ENCODE results near the gene ADAMTS17.

DNA sequence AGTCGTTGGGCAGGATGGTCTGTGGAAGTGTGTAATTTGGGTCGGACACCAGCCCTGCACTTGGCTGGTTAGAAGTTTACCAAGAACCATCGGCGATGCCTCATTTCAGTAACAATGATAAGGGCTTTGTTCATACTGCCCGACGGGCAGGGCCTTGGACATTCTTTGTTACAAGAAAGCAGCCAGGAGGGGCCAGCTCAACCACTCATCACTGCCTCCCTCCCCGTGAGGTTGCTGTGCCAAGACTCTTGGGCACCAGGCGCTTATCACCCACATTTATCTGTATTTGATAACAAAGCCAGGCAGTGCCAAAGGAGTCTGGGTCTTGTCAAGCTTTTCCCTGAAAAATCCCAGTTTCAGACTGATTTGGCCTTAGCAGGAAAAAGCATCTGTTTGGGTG is 235.0 kb downstream of the ADAMTS17 start:
- no peak for TF ChIP-seq POLR2AphosphoS5 (IDR thresholded peaks at IDR 0.05; ENCODE audit: low read depth, low read length)
- no peak for TF ChIP-seq POLR2A (IDR thresholded peaks at IDR 0.05; ENCODE audit: low read depth, low read length)
- TF ChIP-seq TAF1 (IDR thresholded peaks at IDR 0.05; ENCODE audit: borderline replicate concordance, low read depth, low read length): no peak
